ENCODE results near the gene HEBP1. TPM values are rescaled to one million over a fixed set of nuclear protein-coding genes. Genes with fewer than 3 reads are reported as not detected.

Gene HEBP1
- total RNA-seq, 1 donor from 2014 or later, result 13.3 TPM

- H3K27me3 Mint-ChIP-seq (ENCODE audit: low read depth), result no peaks in the 10 kb centered on the region
- H3K36me3 Mint-ChIP-seq (ENCODE audit: low read depth), result no peaks in the 10 kb centered on the region
- H3K4me3 Mint-ChIP-seq (ENCODE audit: low read depth), result no peak overlapping the region
- no peaks in the 10 kb centered on the region for H3K4me1 Mint-ChIP-seq (ENCODE audit: low read depth)
- intact Hi-C loops (cut with micrococcal nuclease), result loop anchor here (10.0 kb wide), 1 partner anchor 198 kb away; the partner anchor contains the start of gene APOLD1
- DNase-seq (ENCODE audit: low spot score), result no peak
- no peak overlapping the region for H3K27ac Mint-ChIP-seq
- H3K9me3 Mint-ChIP-seq, result no peaks in the 10 kb centered on the region
These were observed 17.7 kb downstream of the HEBP1 start for GRCh38 chr12:12982331-12982730.

GRCh38 chr12:12979731-12980259 is 20.3 kb downstream of the HEBP1 start:
- no peak for DNase-seq (ENCODE audit: low spot score)
- no peaks in the 10 kb centered on the region for H3K27me3 Mint-ChIP-seq (ENCODE audit: low read depth)
- no peak overlapping the region for H3K4me3 Mint-ChIP-seq (ENCODE audit: low read depth)
- no peaks in the 10 kb centered on the region for H3K36me3 Mint-ChIP-seq (ENCODE audit: low read depth)
- no peak overlapping the region for H3K27ac Mint-ChIP-seq
- H3K9me3 Mint-ChIP-seq, result no peaks in the 10 kb centered on the region
- intact Hi-C loops (cut with micrococcal nuclease), result loop anchor here (10.0 kb wide), 1 partner anchor 195 kb away; the partner anchor contains the start of gene APOLD1
- H3K4me1 Mint-ChIP-seq (ENCODE audit: low read depth), result no peaks in the 10 kb centered on the region

- Mint-ChIP-seq H3K9me3 (no peaks in the 10 kb centered on the region), H3K36me3 (ENCODE audit: low read depth) (peaks cover 4% of the 10 kb centered on the region), H3K27ac (no peak overlapping the region), H3K27me3 (ENCODE audit: low read depth) (no peaks in the 10 kb centered on the region), H3K4me1 (ENCODE audit: low read depth) (no peaks in the 10 kb centered on the region), H3K4me3 (ENCODE audit: low read depth) (no peak overlapping the region)
- no peak for DNase-seq (ENCODE audit: low spot score)
- intact Hi-C loops (cut with micrococcal nuclease), result no loop called here
These were observed 20.9 kb downstream of the HEBP1 start for GRCh38 chr12:12979126-12979525.

- no peak for DNase-seq (ENCODE audit: low spot score)
- no peaks in the 10 kb centered on the region for H3K27me3 Mint-ChIP-seq (ENCODE audit: low read depth)
- no peaks in the 10 kb centered on the region for H3K4me1 Mint-ChIP-seq (ENCODE audit: low read depth)
- no peak overlapping the region for H3K4me3 Mint-ChIP-seq (ENCODE audit: low read depth)
- peaks cover 13% of the 10 kb centered on the region for H3K9me3 Mint-ChIP-seq
- no peak overlapping the region for H3K27ac Mint-ChIP-seq
- H3K36me3 Mint-ChIP-seq (ENCODE audit: low read depth), result peaks cover 18% of the 10 kb centered on the region
- intact Hi-C loops (cut with micrococcal nuclease), result no loop called here
These were observed 22.8 kb downstream of the HEBP1 start for GRCh38 chr12:12977231-12977630.

DNA sequence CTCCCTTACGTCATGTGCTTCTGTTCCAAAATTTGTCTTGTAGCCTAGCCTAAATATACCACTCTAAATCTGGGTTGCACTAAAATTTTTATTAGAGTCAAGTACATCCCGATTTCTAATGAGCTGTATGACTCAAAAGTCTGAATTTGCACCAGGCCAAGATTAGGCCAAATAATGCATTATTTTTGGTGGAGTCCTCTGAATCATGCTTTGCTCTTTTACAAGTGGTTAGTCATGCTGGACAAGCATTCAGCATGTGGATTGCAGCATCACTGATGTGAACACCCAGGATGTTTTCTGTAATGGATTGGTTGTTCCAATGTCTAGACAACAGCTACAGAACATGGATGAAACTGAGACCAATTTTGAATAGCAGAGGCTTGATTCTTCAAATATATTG is 23.7 kb downstream of the HEBP1 start:
- H3K4me3 Mint-ChIP-seq (ENCODE audit: low read depth), result no peak overlapping the region
- H3K27me3 Mint-ChIP-seq (ENCODE audit: low read depth), result no peaks in the 10 kb centered on the region
- DNase-seq (ENCODE audit: low spot score), result no peak
- H3K36me3 Mint-ChIP-seq (ENCODE audit: low read depth), result peaks cover 22% of the 10 kb centered on the region
- peaks cover 21% of the 10 kb centered on the region for H3K9me3 Mint-ChIP-seq
- H3K27ac Mint-ChIP-seq, result no peak overlapping the region
- intact Hi-C loops (cut with micrococcal nuclease), result no loop called here
- no peaks in the 10 kb centered on the region for H3K4me1 Mint-ChIP-seq (ENCODE audit: low read depth)

- H3K27ac Mint-ChIP-seq, result no peak overlapping the region
- H3K36me3 Mint-ChIP-seq (ENCODE audit: low read depth), result peaks cover 22% of the 10 kb centered on the region
- H3K4me3 Mint-ChIP-seq (ENCODE audit: low read depth), result no peak overlapping the region
- H3K27me3 Mint-ChIP-seq (ENCODE audit: low read depth), result no peaks in the 10 kb centered on the region
- H3K4me1 Mint-ChIP-seq (ENCODE audit: low read depth), result no peaks in the 10 kb centered on the region
- DNase-seq (ENCODE audit: low spot score), result no peak
- H3K9me3 Mint-ChIP-seq, result peaks cover 21% of the 10 kb centered on the region
- intact Hi-C loops (cut with micrococcal nuclease), result no loop called here
These were observed 24.6 kb downstream of the HEBP1 start for GRCh38 chr12:12975322-12976077.

DNA sequence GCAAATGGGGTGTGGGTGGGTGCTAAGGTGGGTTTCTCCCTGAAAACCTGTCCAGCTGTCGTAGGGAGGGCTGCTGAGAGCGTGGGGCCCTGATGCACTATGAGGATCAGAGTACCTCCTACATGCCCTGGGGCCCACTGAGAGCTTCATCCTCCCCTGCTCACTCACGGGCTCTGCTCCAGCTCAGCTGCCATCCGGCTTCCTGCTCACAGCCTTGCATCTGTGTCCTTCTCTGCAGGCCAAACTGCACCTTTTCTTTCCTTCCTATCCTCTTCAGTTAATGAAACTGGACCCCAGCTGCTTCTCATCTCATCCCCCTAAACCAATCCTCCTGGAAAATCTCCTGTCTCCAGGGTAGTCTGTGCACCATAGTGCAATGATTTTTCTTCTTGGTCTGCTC is 25.9 kb downstream of the HEBP1 start:
- intact Hi-C loops (cut with micrococcal nuclease), result no loop called here
- peaks cover 21% of the 10 kb centered on the region for H3K9me3 Mint-ChIP-seq

DNA sequence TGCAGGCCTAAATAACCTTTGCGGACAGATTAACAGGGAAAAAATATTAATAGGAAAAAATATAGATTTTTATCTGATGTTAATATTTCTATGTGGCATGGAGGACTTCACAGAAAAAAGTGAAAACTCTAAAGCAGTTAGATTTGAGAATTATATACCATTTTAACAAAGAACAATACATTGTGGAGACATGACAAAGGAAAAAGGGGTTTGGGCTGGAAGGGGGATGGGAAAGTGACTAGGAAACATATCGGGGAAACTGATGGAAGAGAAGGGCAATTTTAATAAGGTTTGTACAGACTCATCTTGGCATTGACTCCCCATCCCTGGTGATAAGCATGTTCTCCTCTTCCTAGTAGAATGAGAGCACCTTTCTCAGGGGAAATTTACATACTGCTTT is 27.0 kb downstream of the HEBP1 start:
- intact Hi-C loops (cut with micrococcal nuclease), result no loop called here
- Mint-ChIP-seq H3K9me3 (peaks cover 21% of the 10 kb centered on the region), H3K36me3 (ENCODE audit: low read depth) (peaks cover 22% of the 10 kb centered on the region), H3K27ac (no peak overlapping the region), H3K4me1 (ENCODE audit: low read depth) (no peaks in the 10 kb centered on the region), H3K4me3 (ENCODE audit: low read depth) (no peak overlapping the region), H3K27me3 (ENCODE audit: low read depth) (no peaks in the 10 kb centered on the region)
- no peak for DNase-seq (ENCODE audit: low spot score)

More for the DNA sequence above, 25.9 kb downstream of the HEBP1 start:
- Mint-ChIP-seq H3K27me3 (ENCODE audit: low read depth) (no peaks in the 10 kb centered on the region), H3K4me1 (ENCODE audit: low read depth) (no peaks in the 10 kb centered on the region), H3K27ac (no peak overlapping the region), H3K36me3 (ENCODE audit: low read depth) (peaks cover 22% of the 10 kb centered on the region), H3K4me3 (ENCODE audit: low read depth) (no peak overlapping the region)
- DNase-seq (ENCODE audit: low spot score), result no peak

- H3K9me3 Mint-ChIP-seq, result peaks cover 10% of the 10 kb centered on the region
- H3K27ac Mint-ChIP-seq, result no peak overlapping the region
- H3K36me3 Mint-ChIP-seq (ENCODE audit: low read depth), result peaks cover 2% of the 10 kb centered on the region
- H3K27me3 Mint-ChIP-seq (ENCODE audit: low read depth), result no peaks in the 10 kb centered on the region
- DNase-seq (ENCODE audit: low spot score), result no peak
- H3K4me1 Mint-ChIP-seq (ENCODE audit: low read depth), result peaks cover 8% of the 10 kb centered on the region
- intact Hi-C loops (cut with micrococcal nuclease), result no loop called here
- no peak overlapping the region for H3K4me3 Mint-ChIP-seq (ENCODE audit: low read depth)
These were observed 34.2 kb downstream of the HEBP1 start for GRCh38 chr12:12965836-12966235.

DNA sequence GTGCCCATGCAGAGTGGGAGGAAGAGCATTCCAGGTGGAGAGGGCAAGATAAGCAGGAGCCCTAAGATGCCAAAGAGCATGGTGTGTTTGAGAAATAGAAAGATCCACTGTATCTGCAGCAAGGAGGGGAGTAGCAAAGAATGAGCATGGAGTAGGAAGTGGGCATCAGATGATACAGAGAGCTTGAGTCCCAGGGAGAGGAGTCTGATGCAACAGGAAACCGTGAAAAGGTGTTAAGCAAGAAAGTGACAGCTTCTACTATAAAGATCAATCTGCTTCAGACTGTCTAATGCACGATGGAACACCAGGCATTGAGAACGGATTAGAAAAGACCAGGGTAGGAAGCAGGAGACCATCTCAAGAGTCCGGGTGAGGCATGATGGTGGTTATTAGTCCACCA is 35.8 kb downstream of the HEBP1 start:
- intact Hi-C loops (cut with micrococcal nuclease), result no loop called here
- H3K27ac Mint-ChIP-seq, result no peak overlapping the region
- peaks cover 2% of the 10 kb centered on the region for H3K36me3 Mint-ChIP-seq (ENCODE audit: low read depth)
- H3K9me3 Mint-ChIP-seq, result peaks cover 10% of the 10 kb centered on the region
- no peak overlapping the region for H3K4me3 Mint-ChIP-seq (ENCODE audit: low read depth)
- peaks cover 8% of the 10 kb centered on the region for H3K4me1 Mint-ChIP-seq (ENCODE audit: low read depth)
- no peak for DNase-seq (ENCODE audit: low spot score)
- no peaks in the 10 kb centered on the region for H3K27me3 Mint-ChIP-seq (ENCODE audit: low read depth)

DNA sequence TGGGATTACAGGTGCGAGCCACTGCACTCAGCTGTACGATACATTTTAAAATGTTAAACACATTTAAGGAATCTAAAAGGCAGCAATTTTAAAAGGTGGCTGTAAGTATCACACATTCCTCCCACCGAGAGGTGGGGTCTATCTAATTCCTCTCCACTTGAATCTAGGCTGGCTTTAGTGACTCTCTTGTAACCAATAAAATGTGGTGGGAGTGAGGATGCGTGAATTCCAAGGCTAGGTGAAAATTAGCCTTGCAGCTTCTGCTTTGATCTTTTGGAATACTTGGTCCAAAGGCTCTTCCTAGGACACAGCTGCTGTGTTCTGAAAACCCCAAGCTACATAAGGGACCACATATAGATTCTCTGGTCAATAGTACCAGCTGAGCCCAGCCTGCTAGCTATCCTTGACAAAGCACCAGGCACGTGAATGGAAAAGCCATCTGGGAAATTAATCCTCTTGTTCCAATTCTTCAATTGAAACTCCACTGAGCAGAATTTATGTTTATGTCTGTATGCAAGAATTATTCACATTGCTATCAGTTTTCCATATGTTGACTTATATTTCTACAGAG is 39.3 kb downstream of the HEBP1 start:
- Mint-ChIP-seq H3K4me1 (ENCODE audit: low read depth) (peaks cover 8% of the 10 kb centered on the region), H3K27me3 (ENCODE audit: low read depth) (peaks cover 1% of the 10 kb centered on the region), H3K4me3 (ENCODE audit: low read depth) (no peak overlapping the region), H3K27ac (no peak overlapping the region), H3K9me3 (peaks cover 10% of the 10 kb centered on the region), H3K36me3 (ENCODE audit: low read depth) (peaks cover 2% of the 10 kb centered on the region)
- intact Hi-C loops (cut with micrococcal nuclease), result no loop called here
- DNase-seq (ENCODE audit: low spot score), result no peak

- DNase-seq (ENCODE audit: low spot score), result no peak
- intact Hi-C loops (cut with micrococcal nuclease), result no loop called here
- Mint-ChIP-seq H3K27ac (no peak overlapping the region), H3K4me1 (ENCODE audit: low read depth) (peaks cover 3% of the 10 kb centered on the region), H3K9me3 (peaks cover 4% of the 10 kb centered on the region), H3K27me3 (ENCODE audit: low read depth) (peaks cover 1% of the 10 kb centered on the region), H3K4me3 (ENCODE audit: low read depth) (no peak overlapping the region), H3K36me3 (ENCODE audit: low read depth) (peaks cover 2% of the 10 kb centered on the region)
These were observed 41.2 kb downstream of the HEBP1 start for GRCh38 chr12:12958886-12959285.

DNA sequence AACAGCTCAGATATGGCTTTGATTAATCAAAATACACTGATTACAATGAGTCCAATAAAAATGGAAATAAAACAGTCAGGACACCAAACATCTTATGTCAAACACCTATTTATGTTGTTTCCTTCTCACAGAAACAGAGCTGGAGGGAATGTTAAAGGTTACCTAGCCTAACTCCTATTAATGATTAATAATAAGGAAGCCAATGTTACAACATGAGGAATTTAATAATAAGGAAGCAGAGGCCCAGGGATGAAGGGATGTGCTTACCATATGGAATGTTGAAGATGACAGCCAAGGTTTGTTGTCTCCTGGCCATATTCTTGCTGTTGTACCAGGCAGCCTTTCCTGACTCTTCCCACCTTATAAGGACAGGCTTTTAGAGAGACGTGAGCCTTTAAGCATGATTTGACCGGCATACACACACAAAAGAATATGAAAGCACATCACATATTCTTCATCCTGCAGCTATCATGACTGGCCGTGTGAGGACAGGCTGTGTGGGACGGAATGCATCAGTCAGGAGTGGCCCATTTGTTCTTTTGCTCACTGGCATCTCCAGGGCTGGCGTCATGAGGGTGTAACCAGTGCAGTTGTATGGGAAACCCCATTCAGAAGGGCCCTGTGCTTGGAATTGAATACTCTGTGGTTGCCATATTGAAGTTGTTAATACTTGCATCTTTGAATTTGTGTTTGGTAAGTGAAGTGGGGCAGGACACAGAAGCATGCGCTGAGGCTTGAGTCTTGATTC is 45.0 kb downstream of the HEBP1 start:
- H3K27ac Mint-ChIP-seq, result no peak overlapping the region
- no peaks in the 10 kb centered on the region for H3K4me1 Mint-ChIP-seq (ENCODE audit: low read depth)
- H3K9me3 Mint-ChIP-seq, result no peaks in the 10 kb centered on the region
- no peak for DNase-seq (ENCODE audit: low spot score)
- intact Hi-C loops (cut with micrococcal nuclease), result no loop called here
- peaks cover 1% of the 10 kb centered on the region for H3K27me3 Mint-ChIP-seq (ENCODE audit: low read depth)
- H3K4me3 Mint-ChIP-seq (ENCODE audit: low read depth), result no peak overlapping the region
- no peaks in the 10 kb centered on the region for H3K36me3 Mint-ChIP-seq (ENCODE audit: low read depth)
